NT2/D1 (cell line): Measurements from ENCODE around the gene CDON.
"Not testable (repeated sequence)": the region's sequence is repeated elsewhere in the genome, so short reads cannot be mapped to it uniquely, and the experiment has no call there.

Experiments
- SUZ12 ChIP-seq: IDR thresholded peaks from 2 replicates; pipeline ENCODE4 v1.6.1; 2011; ENCODE audit not compliant: insufficient read length, insufficient read depth; ENCODE audit errors: extremely low read depth
- ZNF274 ChIP-seq: IDR thresholded peaks from 2 replicates; pipeline ENCODE4 v1.6.1; 2011; ENCODE audit warnings: mild to moderate bottlenecking, low read depth, low read length

GRCh38 chr11:125985956-125986355 lies 76.7 kb downstream of the CDON start:
- not testable (repeated sequence) for TF ChIP-seq ZNF274, SUZ12
